ENCODE data around the gene SHLD2.
"Not testable (repeated sequence)": the region's sequence is repeated elsewhere in the genome, so short reads cannot be mapped to it uniquely, and the experiment has no call there.

GRCh38 chr10:87169857-87170256 lies 74.9 kb downstream of the SHLD2 start:
- not testable (repeated sequence) for TF ChIP-seq PBX3 (IDR thresholded peaks at IDR 0.05; ENCODE audit: insufficient replicate concordance, low read depth, low read length); ETV6 (conservative IDR thresholded peaks at IDR 0.05 in 1 of 2, IDR thresholded peaks at IDR 0.05 in 1 of 2; ENCODE audit: borderline replicate concordance in 1 of 2, low read depth in 1 of 2); STAT1 (conservative IDR thresholded peaks at IDR 0.05); CEBPB (IDR thresholded peaks at IDR 0.05; ENCODE audit: borderline replicate concordance in 1 of 2, low read depth in 2 of 2, low read length in 2 of 2)
- TF ChIP-seq, protein P1, sequence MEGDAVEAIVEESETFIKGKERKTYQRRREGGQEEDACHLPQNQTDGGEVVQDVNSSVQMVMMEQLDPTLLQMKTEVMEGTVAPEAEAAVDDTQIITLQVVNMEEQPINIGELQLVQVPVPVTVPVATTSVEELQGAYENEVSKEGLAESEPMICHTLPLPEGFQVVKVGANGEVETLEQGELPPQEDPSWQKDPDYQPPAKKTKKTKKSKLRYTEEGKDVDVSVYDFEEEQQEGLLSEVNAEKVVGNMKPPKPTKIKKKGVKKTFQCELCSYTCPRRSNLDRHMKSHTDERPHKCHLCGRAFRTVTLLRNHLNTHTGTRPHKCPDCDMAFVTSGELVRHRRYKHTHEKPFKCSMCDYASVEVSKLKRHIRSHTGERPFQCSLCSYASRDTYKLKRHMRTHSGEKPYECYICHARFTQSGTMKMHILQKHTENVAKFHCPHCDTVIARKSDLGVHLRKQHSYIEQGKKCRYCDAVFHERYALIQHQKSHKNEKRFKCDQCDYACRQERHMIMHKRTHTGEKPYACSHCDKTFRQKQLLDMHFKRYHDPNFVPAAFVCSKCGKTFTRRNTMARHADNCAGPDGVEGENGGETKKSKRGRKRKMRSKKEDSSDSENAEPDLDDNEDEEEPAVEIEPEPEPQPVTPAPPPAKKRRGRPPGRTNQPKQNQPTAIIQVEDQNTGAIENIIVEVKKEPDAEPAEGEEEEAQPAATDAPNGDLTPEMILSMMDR (IDR thresholded peaks at IDR 0.05 in 2 of 3, conservative IDR thresholded peaks at IDR 0.05 in 1 of 3; ENCODE audit: control insufficient read depth in 2 of 3, extremely low read depth in 1 of 3, insufficient read depth in 1 of 3, low read depth in 3 of 3, low read length in 3 of 3), result not testable (repeated sequence)

All from GM12878 (cell line).